ENCODE results near the gene CRB2.

Gene CRB2

GRCh38 chr9:123314617-123315016, 41.4 kb upstream of the CRB2 start:
- DNase-seq (ENCODE audit: extremely low spot score), result no peak
- ChIA-PET POLR2A (interaction anchor here (1.1 kb wide), 1 partner anchor 10 kb away, joined by 4 read pairs; no protein-coding TSS in a partner anchor), CTCF (no interaction called here)
- TF ChIP-seq BHLHE40 (IDR thresholded peaks at IDR 0.05; ENCODE audit: borderline replicate concordance) (no peak), FOXA1 (IDR thresholded peaks at IDR 0.05) (no peak), ZNF384 (IDR thresholded peaks at IDR 0.05) (no peak), SP1 (IDR thresholded peaks at IDR 0.05) (no peak), TARDBP (IDR thresholded peaks at IDR 0.05) (no peak), CTBP1 (IDR thresholded peaks at IDR 0.05; ENCODE audit: borderline replicate concordance) (no peak), PKNOX1 (IDR thresholded peaks at IDR 0.05) (no peak), LEF1 (IDR thresholded peaks at IDR 0.05; ENCODE audit: borderline replicate concordance) (no peak), NFRKB (IDR thresholded peaks at IDR 0.05) (no peak), SUZ12 (IDR thresholded peaks at IDR 0.05) (no peak), HDGF (IDR thresholded peaks at IDR 0.05; ENCODE audit: borderline replicate concordance) (no peak)

GRCh38 chr9:123315635-123316034, 40.4 kb upstream of the CRB2 start:
- DNase-seq (ENCODE audit: extremely low spot score), result no peak
- CTCF ChIA-PET, result no interaction called here
- POLR2A ChIA-PET, result no interaction called here
- no peak for TF ChIP-seq SUZ12 (IDR thresholded peaks at IDR 0.05)
- TF ChIP-seq CTBP1 (IDR thresholded peaks at IDR 0.05; ENCODE audit: borderline replicate concordance), result no peak

- no peak for TF ChIP-seq ZNF384 (IDR thresholded peaks at IDR 0.05)
- TF ChIP-seq SUZ12 (IDR thresholded peaks at IDR 0.05), result no peak
- TF ChIP-seq NFRKB (IDR thresholded peaks at IDR 0.05), result no peak
- POLR2A ChIA-PET, result no interaction called here
- CTCF ChIA-PET, result no interaction called here
- no peak for DNase-seq (ENCODE audit: extremely low spot score)
Observed at GRCh38 chr9:123316053-123316718, 39.8 kb upstream of the CRB2 start.

GRCh38 chr9:123318202-123318601, 37.8 kb upstream of the CRB2 start:
- DNase-seq (ENCODE audit: extremely low spot score), result no peak
- ChIA-PET CTCF (no interaction called here), POLR2A (no interaction called here)
- no peak for TF ChIP-seq PKNOX1 (IDR thresholded peaks at IDR 0.05)
- TF ChIP-seq FOXA1 (IDR thresholded peaks at IDR 0.05), result no peak
- no peak for TF ChIP-seq FOXM1 (IDR thresholded peaks at IDR 0.05; ENCODE audit: borderline replicate concordance)
- no peak for TF ChIP-seq NFRKB (IDR thresholded peaks at IDR 0.05)
- TF ChIP-seq HDGF (IDR thresholded peaks at IDR 0.05; ENCODE audit: borderline replicate concordance), result no peak
- no peak for TF ChIP-seq ZNF384 (IDR thresholded peaks at IDR 0.05)
- no peak for TF ChIP-seq ELF4 (IDR thresholded peaks at IDR 0.05)
- TF ChIP-seq BHLHE40 (IDR thresholded peaks at IDR 0.05; ENCODE audit: borderline replicate concordance), result no peak
- no peak for TF ChIP-seq FOXK2 (IDR thresholded peaks at IDR 0.05)
- no peak for TF ChIP-seq SUZ12 (IDR thresholded peaks at IDR 0.05)
- TF ChIP-seq ARNT (IDR thresholded peaks at IDR 0.05), result no peak
- no peak for TF ChIP-seq CTBP1 (IDR thresholded peaks at IDR 0.05; ENCODE audit: borderline replicate concordance)
- TF ChIP-seq L3MBTL2 (conservative IDR thresholded peaks at IDR 0.05), result no peak
- no peak for TF ChIP-seq SP1 (IDR thresholded peaks at IDR 0.05)
- TF ChIP-seq LEF1 (IDR thresholded peaks at IDR 0.05; ENCODE audit: borderline replicate concordance), result no peak
- TF ChIP-seq TARDBP (IDR thresholded peaks at IDR 0.05), result no peak

GRCh38 chr9:123318961-123319421, 37.0 kb upstream of the CRB2 start:
- DNase-seq (ENCODE audit: extremely low spot score), result no peak
- ChIA-PET CTCF (no interaction called here), POLR2A (no interaction called here)
- TF ChIP-seq ARNT (IDR thresholded peaks at IDR 0.05) (no peak), FOXM1 (IDR thresholded peaks at IDR 0.05; ENCODE audit: borderline replicate concordance) (no peak), LEF1 (IDR thresholded peaks at IDR 0.05; ENCODE audit: borderline replicate concordance) (no peak), HDGF (IDR thresholded peaks at IDR 0.05; ENCODE audit: borderline replicate concordance) (no peak), BHLHE40 (IDR thresholded peaks at IDR 0.05; ENCODE audit: borderline replicate concordance) (no peak), ZNF384 (IDR thresholded peaks at IDR 0.05) (no peak), ELF4 (IDR thresholded peaks at IDR 0.05) (no peak), L3MBTL2 (conservative IDR thresholded peaks at IDR 0.05) (no peak), NFRKB (IDR thresholded peaks at IDR 0.05) (no peak), SUZ12 (IDR thresholded peaks at IDR 0.05) (no peak), SP1 (IDR thresholded peaks at IDR 0.05) (no peak), PKNOX1 (IDR thresholded peaks at IDR 0.05) (no peak), TARDBP (IDR thresholded peaks at IDR 0.05) (no peak)

- ChIA-PET POLR2A (interaction anchor here (1.0 kb wide), 1 partner anchor 379 kb away, joined by 3 read pairs; the partner anchor contains the start of gene RABGAP1), CTCF (interaction anchor here (1.8 kb wide), 1 partner anchor 14 kb away, joined by 5 read pairs; no protein-coding TSS in a partner anchor)
- TF ChIP-seq PKNOX1 (IDR thresholded peaks at IDR 0.05) (no peak), CTBP1 (IDR thresholded peaks at IDR 0.05; ENCODE audit: borderline replicate concordance) (no peak), FOXM1 (IDR thresholded peaks at IDR 0.05; ENCODE audit: borderline replicate concordance) (no peak), ARNT (IDR thresholded peaks at IDR 0.05) (no peak), FOXK2 (IDR thresholded peaks at IDR 0.05) (no peak), SP1 (IDR thresholded peaks at IDR 0.05) (no peak), NFRKB (IDR thresholded peaks at IDR 0.05) (no peak), ELF4 (IDR thresholded peaks at IDR 0.05) (no peak), FOXA1 (IDR thresholded peaks at IDR 0.05) (no peak), LEF1 (IDR thresholded peaks at IDR 0.05; ENCODE audit: borderline replicate concordance) (no peak), TARDBP (IDR thresholded peaks at IDR 0.05) (no peak), ZNF384 (IDR thresholded peaks at IDR 0.05) (no peak), BHLHE40 (IDR thresholded peaks at IDR 0.05; ENCODE audit: borderline replicate concordance) (no peak), SUZ12 (IDR thresholded peaks at IDR 0.05) (no peak), L3MBTL2 (conservative IDR thresholded peaks at IDR 0.05) (no peak), HDGF (IDR thresholded peaks at IDR 0.05; ENCODE audit: borderline replicate concordance) (no peak)
- no peak for DNase-seq (ENCODE audit: extremely low spot score)
Observed at GRCh38 chr9:123319541-123320339, 36.3 kb upstream of the CRB2 start.
